CD4-positive, alpha-beta T cell treated with Interleukin-15 for 1 hour (primary cell): ENCODE data around the gene SHROOM3.
"Not testable (repeated sequence)": the region's sequence is repeated elsewhere in the genome, so short reads cannot be mapped to it uniquely, and the experiment has no call there.

Source experiments
- DNase-seq: peaks from one replicate; pipeline ENCODE4 v3.0.0-alpha.2; 2020

SHROOM3 gene

DNA sequence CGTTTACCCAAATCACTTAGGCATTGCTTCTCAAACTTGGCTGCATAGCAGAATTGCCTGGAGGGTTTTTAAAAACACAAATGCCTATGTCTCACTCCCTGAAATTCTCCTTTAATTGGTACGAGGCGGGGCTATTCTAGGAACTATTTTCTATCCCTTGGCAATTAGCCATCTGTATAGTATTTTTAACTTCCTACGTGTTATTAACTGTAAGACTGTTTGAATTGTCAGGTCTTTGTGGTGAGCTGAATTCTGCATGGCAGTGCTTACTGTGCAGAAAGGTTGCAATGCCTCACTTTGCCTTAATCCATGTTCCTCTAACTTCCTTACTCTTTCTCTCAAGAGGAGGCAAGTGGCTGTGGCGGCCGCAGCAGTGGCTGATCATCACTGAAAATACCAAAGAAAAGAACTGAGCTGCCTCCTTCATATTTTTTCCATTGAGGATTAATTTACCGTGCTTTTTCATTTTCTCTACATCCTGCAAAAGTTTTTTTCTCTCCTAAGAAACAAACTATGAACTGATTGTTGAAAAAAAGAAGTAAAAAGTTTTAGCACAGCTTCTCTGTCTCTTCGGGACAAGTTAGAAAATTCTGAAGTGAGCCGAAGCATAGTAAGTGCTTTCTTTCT, at the start of gene SHROOM3:
TSS of gene SHROOM3 (plus strand) at position 329 of the 627 bp plus-strand sequence. CDS start 824 bp downstream, outside the sequence.
- no peak for DNase-seq

DNA sequence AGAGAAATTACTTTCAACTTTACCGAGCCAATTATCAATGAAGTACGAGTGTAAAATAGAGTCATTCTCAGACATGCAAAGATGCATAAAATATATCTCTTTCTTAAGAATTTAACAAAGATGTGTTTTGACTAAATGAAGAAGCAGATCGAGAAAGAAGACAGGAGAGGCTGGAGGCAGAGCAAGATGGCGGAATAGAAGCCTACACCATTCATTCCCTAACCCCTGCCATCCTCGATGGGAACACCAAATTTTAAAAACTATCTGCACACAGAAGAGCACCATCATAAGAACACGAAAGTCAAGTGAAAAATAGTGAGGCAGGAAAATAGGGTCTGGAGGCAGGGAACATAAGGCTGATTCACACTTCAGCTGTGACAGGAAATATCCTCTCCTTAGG, 49.1 kb upstream of the SHROOM3 start:
- no peak for DNase-seq

DNA sequence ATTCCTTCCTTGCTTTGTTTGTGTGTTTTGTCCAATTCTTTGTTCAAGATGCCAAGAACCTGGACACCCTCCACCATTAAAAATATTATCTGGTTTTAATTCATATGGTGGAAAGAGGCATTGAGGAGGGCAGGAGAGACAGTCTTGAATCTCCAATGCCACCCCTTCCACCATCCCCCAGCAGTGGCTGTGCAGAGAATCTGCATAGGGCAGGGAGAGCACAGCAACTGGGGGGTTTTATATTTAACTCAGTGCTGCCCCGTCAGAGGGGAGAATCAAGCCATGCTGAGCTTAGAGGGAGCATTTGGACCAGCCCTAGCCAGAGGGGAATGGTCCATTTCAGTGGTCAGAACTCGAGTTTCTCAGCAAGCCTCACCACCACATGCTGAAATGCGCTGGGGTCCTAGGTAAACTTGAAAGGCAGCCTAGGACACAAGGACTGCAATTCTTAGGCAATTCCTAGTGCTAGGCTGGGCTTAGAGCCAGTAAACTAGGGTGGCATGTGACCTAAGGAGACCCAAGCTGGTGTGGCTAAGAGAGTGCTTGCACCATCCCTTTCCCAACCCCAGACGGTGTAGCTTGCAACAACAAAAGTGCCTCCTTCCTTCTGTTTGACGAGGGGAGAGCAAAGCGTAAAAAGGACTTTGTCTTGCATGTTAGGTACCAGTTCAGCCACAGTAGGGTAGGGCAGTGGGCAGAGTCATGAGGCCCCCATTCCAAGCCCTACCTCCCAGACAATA, 48.3 kb upstream of the SHROOM3 start:
- no peak for DNase-seq

DNA sequence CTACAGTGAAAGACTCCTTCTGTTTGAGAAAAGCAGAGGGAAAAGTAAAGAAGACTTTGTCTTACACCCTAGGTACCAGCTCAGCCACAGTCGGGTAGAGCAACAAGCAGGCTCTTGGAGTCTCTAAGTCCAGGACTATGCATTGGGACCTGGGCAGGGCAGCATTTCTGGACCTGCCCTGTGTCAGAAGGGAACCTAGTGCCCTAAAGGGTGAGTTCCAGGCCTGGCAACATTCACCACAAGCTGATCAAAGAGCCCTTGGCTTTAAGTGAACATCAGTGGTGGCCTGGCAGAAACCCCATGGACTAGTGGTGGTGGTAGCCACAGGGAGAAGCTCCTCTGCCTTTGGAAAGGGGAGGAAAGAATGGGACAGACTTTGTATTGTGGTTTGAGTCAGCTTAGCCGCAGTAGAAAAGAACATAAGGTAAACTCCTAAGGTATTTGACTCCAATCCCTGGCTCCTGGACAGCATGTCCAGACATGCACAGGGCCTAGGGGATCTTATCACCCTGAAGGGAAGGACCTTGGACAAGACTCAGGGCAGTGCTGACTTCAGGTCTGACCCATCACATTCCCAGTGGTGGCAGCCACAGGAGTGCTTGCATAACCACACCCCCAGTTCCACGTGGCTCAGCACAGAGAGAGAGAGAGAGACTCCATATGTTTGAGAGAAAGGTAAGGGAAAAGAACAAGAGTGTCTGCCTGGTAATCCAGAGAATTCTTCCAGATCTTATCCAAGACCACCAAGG, 46.7 kb upstream of the SHROOM3 start:
- DNase-seq: no peak

DNA sequence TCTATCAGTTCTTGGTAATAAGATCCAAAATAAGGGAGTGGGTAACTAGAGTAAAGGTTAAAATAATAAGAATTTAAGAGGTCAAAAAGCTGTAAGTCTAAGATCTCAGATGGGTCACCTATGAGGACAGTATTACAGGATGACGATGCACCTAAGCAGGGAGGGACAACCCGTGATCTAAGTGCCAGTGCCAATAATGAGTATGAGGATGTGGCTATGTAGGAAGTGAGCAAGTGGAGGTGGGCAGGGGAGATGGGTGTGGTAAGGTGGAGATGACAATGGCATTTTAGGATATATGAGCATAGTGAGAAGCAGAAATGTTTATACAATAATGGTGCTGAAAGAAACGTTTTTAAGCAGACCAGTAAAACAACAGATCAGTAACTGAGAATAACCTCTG, 33.4 kb upstream of the SHROOM3 start:
- no peak for DNase-seq

DNA sequence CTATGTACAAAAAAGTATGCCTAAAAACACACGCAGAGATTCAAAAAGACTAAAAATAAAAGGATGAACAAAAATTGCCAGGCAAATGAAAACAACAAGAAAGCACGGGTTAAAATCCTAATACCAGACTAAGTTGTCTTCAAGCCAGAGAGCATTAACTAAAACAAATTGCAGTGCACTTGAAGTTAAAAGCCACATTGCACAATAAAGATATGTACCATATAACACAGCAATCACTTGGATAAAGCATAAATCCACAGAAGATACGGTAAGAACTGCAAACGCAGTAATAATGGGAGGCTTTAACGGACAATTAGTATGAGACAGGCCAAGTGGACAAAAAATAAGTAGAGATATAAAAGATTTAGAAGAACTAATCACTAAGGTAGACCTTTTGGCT, 28.9 kb upstream of the SHROOM3 start:
- DNase-seq: no peak

DNA sequence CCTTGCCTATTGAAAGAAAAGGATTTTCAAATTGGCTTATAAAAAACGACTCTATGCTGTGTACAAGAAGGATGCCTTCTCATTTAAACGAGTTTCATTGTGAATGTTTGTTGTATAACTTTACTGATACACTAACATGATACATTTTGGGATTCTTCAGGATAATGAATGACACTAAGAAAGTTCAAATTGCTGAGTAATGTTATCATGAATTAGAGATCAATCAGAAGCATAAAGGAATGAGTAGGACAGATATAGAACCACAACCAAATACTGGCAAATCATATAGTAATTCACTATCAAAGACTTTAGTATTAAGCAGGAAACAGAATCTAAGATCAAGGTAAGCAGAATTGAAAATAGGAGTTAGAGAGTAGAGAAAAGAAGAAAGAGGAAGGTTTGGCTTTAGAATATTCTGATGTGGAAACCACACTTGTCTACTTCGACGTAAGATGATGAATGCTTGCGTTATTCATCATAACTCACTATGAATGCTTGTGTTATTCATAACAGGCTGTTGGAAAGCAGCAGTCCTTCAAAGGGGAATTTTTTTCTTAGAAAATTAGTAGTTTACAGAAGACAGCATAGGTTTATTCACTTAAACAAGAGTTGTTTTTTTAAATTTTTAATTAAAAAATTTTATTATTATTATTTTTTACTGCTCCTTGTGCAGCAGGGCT, 27.4 kb upstream of the SHROOM3 start:
- DNase-seq: no peak

DNA sequence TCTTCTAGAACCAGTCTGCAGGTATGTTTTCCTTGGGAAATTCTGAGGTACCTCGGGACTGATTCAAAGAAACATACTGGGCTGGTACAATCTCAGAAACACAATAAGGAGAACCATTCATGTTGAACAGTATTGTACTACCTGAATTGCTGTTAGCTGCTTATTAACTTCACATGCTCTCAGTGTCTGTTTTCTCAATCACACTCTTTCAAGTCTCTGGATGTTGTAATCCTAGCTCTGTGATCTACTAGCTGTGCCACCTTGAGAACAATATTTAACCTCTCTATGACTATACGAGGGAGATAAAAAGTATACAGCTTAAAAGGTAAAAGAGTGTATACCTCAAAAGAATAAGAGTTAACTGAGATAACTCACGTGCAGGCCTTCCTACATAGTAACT, 24.4 kb upstream of the SHROOM3 start:
- no peak for DNase-seq

DNA sequence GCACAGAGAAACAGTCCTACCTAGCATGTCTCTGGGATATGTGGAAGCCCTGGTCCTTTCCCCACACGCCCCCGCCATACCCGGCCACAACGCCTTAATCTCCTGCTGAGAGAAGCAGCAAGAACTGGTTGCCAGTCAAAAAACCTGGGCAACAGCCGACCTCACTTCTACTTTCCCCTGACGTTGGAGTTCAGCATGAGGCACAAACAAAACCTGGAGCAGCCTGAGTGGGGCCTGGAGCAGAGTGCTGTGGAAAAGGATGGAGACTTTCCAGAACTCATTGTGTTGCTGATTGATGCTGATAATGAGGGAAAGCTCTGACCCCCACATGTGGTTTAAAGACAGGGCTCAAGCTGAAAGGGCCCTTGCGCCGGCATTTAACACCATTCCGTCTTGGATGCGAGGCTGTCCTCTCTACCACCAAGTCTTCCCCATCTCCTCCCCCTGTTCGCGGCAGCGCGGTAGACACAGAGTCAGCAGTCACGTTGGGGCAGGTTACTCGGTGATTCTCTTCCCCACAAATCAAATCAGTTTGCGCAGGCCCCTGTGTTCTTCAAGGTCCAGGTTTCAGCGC, 14.8 kb upstream of the SHROOM3 start:
- no peak for DNase-seq

DNA sequence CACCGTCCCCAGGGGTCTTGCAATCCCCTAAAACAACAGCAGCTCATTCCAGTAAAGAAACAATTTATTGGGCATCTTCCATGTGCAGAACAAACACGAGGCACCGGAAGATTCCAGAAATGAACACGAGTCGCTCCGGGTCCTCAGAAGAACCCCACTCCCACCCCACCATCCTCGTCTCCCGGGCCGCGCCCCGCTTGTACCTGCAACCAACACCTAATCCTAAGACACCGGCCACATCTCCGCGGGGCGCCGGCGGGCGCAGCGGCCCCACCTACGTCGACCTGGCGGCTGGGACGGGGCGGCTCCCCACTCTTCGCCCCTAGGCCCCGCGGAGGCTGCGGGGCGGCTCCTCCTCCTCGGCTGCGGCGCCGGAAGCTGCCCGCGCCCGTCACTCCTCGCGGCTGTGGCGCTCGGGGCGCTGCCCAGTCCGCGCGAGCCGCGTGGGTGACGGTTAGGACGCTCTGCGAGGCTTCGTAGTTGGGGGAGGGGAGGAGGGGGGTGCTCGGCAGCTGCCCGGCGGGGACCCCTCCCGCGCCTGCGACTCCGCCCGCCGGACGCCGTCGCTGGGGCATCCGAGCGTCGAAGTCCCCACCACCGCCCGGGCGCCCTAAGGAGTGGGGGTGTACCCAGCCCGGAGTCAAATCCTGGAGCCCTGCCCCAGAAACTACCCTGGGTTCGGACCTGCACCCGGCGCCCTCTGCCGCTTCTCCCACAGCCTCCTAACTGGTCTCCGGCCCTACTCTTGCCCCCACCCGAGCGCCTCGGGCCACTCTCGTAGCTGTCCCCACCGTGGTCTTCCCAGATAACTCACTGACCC, 14.1 kb upstream of the SHROOM3 start, which contains the start of gene CCDC158:
TSS of gene CCDC158 (minus strand) at position 380 of the 820 bp plus-strand sequence. CDS start 17,934 bp downstream, outside the sequence.
- no peak for DNase-seq

DNA sequence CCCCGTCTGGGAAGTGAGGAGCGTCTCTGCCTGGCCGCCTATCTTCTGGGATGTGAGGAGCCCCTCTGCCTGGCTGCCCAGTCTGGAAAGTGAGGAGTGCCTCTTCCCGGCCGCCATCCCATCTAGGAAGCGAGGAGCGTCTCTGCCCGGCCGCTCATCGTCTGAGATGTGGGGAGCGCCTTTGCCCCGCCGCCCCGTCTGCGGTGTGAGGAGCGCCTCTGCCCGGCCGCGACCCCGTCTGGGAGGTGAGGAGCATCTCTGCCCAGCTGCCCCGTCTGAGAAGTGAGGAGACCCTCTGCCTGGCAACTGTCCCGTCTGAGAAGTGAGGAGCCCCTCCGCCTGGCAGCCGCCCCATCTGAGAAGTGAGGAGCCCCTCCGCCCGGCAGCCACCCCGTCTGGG, 11.9 kb upstream of the SHROOM3 start:
- not testable (repeated sequence) for DNase-seq

DNA sequence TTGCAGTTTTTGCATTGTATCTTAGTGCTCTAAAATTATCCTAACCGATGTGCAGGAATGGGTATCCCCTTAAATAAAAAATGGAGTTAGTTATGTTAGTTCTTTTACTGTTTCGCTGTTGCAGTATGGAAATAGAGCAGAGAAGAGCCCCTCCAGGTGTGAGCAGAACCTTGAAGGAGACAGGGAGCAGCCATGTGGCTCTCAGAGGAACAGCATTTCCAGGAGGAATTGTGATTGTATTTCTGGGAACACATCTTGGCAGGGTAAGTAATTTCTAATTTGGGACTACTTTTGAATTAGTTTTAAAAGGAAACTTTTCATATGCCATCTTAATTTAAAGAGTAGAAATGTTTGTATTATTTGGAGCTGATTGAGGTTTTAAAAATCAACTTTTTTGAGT, 8.8 kb upstream of the SHROOM3 start:
- DNase-seq: no peak

DNA sequence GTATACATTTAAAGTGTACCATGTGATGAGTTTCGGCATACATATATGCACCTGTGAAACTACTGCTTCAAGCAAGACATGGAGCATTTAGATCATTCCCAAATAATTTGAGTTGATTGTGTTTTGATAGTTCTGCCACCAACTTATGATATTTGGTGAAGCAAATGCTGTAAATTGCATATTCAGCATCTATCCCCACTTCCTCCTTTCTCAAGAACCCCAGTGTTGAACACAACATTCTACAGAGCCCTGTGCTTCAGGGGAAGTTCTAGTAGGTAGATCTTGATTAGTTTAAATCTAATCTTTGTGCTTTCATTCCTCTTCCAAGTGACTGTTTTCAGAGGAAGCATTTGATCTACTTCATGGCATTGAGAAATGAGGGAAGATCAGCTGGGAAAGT, 5.4 kb upstream of the SHROOM3 start:
- no peak for DNase-seq

DNA sequence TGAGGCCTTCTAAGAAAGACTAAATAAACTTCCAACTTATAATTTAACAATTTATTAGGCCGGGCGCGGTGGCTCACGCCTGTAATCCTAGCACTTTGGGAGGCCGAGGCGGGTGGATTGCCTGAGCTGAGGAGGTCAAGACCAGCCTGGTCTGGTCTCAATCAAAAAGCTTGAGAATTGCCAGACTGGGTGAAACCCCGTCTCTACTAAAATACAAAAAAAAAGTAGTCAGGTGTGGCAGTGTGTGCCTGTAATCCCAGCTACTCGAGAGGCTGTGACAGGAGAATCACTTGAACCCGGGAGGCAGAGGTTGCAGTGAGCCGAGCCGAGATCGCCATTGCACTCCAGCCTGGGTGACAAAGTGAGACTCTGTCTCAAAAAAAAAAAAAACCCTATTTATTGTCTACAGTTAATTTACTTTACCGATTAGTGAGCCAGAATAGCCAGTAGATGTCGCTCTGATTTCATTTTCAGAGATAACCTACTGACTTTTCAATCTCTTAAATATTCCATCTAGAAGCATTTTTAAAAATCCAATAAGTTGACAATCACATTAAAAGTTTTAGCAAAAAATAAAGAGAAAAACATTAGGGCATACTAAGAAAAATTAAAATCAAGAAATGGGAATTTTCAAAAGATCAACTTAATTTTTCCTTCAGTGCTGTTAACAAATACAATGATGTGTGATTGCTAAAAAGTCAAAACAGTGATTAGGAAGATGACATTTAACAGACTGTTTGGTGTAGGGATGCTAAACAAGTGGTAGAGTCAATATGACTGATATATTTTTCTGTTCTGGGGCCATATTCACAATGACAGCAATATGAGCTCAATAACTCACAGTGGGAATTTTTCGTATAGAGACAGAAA, 4.3 kb upstream of the SHROOM3 start:
- DNase-seq: no peak

DNA sequence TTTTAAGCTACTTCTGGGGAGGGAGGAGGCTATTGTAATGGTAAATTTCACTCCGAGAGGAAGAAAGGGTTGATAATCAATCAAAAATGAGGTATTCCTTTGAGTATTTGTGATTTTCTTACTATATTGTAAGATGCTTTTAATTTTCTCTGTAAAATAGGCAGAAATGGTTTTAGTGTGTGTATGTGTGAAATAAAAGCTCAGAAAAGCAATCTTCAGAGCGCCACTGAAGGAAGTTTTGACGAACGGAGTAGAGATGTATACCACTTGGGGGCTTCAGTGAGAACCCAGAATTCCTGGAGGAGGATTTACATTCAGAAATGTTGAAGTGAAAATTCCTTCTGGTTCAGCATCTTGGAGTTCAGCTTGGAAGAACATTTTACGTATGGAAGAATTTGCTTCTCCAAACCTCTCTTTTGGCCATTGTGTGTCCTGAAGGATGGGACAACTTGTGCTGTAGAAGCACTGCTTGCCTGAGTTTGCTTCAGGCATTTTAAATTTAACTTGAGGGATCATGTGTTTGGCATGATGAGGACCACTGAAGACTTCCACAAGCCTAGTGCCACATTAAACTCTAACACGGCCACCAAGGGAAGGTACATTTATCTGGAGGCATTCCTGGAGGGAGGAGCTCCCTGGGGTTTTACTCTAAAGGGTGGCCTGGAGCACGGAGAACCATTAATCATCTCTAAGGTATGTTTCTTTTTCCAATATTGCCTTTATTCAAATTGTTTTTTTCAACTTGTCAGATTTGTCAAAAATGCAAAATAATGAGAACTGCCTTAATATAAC, 695 bp downstream of the SHROOM3 start:
- DNase-seq: no peak

DNA sequence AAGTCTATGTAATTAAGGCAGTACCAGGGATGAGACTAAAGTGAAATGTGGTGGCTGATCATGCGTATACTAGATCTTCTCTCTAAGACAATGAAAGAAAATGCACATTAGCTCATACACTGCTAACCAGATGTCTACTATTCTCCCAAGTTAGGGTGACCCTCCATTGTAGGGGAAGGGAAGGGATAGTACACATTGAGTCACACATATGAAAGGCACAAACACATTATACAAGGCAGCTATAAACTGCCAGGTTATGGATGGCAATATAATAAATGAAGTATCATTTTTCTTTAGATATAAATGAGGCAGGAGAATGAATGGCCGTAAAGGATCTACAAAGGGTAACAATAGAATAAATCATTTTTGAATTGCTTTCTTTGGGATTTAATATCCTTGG, 4.5 kb downstream of the SHROOM3 start:
- DNase-seq: no peak

DNA sequence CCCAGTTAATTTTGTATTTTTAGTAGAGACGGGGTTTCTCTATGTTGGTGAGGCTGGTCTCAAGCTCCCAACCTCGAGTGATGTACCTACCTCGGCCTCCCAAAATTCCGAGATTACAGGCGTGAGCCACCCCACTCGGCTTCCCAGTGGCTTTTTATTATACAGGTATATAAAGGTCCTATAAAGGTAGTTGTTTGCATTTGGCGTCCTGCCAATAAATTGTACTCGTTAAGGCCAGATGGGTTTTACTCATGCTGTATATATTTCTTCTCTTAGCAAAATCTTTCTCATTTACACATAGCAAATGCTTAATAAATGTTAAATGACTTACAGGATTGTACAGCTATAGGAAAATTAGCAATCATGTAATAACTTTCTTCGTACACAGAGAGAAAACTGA, 6.9 kb downstream of the SHROOM3 start:
- DNase-seq: no peak

DNA sequence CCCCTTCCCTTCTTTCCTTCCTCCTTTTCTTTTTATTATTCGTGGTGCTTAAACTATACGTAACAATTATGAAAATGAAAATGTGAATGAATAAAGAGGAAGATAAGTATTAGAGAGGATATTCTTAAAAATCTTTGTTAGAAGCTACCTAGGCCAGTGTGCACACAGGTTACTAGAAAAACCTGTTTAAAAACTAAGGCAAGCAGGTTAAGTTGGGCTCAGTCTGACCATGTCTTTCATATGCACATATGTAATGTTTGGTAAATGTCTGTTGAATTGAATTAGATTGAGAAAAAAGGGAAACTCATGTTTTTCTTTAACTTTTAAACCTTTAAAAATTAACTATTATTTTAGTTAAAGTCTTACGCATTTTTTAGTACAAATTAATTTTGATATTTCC, 7.8 kb downstream of the SHROOM3 start:
- DNase-seq: no peak

DNA sequence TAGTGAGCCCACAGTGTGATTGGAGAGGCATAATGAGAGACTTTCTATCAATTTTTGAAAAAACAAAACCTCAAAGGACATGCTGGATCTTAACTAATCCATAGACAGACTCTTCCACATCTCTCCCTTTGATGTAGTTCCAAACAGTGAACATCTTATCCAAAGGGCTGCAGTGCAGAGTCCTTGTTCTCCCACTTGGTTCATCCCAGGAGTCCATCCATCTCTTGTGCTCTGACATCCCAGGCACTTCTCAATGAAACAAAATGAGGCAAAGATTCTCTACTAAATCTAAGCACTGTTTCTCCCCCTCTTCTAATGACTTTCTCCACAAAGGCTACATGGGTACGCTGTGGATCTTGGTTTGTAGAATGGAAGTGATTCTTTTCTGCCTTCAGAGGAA, 8.3 kb downstream of the SHROOM3 start:
- DNase-seq: no peak

DNA sequence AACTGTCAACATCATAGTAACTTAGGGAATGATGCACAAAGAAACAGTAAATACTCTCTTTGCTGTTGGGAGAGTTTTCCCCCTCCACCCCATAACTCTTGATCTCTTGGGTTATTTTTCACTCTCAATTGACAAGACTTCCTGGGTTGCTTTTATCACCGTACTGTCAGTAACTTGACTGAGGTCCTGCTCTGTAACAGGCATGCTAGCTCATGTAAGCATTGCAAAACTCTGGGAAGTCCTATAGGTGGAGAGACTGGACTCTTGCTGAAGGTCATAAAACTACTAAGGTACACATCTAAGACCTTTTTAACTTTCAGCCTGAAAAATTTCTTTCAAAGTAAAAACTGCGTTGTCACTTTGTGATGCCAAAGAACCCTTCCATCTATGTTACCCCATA, 10.9 kb downstream of the SHROOM3 start:
- no peak for DNase-seq
